Measurements from ENCODE around the gene SLF2. TPM values are rescaled to one million over a fixed set of nuclear protein-coding genes. Genes with fewer than 3 reads are reported as not detected.
A peak's percentile ranks its signal among the peaks of the same experiment; 100 is the strongest.

Gene SLF2
- 19.7 and 22.2 TPM in 2 replicates for total RNA-seq

DNA sequence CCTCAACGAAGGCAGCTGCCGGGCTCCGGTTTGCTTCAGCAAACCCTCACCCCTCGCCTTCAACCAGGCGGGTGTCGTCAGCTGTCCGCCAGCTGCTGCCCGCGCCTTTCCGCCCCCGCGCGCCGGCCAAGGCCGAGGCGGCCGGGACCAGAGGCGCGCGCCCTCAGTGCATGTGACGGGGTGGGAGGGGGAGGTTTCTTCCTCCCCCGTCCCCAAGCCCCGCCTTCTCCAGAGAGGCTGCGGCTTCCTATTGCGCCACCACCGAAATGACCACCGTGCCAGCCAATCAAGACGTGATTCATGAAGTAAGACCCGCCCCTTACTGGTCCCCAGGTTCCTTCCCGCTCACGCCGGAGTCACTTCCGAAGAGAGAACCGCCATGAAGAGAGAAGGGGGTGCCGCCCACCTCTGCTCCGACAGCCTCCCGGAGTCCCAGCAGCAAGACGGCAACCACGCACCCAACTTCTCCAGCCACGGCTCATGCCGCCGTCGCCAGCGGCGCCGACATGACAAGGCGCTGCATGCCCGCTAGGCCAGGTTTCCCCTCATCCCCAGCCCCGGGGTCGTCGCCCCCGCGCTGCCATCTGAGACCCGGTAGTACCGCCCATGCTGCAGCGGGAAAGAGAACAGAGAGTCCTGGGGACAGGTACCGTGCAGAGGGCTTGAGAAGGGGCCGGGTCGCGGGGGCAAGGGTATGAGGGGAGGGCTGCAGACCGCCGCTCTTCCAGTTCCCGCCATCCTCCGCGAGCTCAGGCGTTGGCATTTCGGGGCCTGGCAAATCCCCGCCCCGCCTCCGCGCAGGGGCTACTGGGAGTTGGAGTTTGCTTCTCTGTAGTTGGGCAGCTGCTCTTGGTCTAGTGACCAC lies at the start of gene SLF2:
TSS of gene SLF2 (plus strand) at position 359 of the 865 bp plus-strand sequence. CDS start at position 507, 148 bp downstream.
- DNase-seq (ENCODE audit: low read depth): peak; percentile 89
- no peaks in the 10 kb centered on the region for H3K27me3 ChIP-seq (ENCODE audit: control insufficient read depth, insufficient read depth, low read length)
- no peaks in the 10 kb centered on the region for H3K36me3 ChIP-seq (ENCODE audit: control insufficient read depth, insufficient read depth, low read length)
- TF ChIP-seq, protein P1, sequence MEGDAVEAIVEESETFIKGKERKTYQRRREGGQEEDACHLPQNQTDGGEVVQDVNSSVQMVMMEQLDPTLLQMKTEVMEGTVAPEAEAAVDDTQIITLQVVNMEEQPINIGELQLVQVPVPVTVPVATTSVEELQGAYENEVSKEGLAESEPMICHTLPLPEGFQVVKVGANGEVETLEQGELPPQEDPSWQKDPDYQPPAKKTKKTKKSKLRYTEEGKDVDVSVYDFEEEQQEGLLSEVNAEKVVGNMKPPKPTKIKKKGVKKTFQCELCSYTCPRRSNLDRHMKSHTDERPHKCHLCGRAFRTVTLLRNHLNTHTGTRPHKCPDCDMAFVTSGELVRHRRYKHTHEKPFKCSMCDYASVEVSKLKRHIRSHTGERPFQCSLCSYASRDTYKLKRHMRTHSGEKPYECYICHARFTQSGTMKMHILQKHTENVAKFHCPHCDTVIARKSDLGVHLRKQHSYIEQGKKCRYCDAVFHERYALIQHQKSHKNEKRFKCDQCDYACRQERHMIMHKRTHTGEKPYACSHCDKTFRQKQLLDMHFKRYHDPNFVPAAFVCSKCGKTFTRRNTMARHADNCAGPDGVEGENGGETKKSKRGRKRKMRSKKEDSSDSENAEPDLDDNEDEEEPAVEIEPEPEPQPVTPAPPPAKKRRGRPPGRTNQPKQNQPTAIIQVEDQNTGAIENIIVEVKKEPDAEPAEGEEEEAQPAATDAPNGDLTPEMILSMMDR (IDR thresholded peaks at IDR 0.05; ENCODE audit: insufficient read depth, low read length, poor library complexity, severe bottlenecking): no peak
- peak within 1 kb of the TSS; percentile 100 for H3K4me3 ChIP-seq (ENCODE audit: low read depth, low read length)

DNA sequence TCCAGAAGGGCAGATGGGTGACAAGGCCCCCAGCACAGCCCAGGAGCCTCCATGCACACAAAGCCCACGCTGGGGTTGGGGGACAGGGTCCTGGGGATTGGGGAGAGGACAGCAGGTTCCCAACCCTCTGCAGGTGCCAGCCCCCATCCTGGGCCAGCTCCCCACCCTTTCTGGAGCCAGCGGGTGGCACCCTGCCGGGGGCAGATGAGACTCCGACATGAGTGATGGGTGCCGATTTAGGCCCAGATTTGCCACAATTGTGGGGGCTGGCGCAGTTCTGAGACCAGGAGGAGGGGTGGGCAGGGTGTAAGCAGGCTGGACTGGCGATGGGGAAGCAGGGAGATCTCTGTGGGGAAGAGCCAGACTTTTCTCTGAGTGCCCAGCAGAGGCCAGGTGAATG lies 49.3 kb upstream of the SLF2 start:
- Histone ChIP-seq H3K4me3 (ENCODE audit: low read depth, low read length) (no peak overlapping the region), H3K27me3 (ENCODE audit: control insufficient read depth, insufficient read depth, low read length) (peaks cover 41% of the 10 kb centered on the region), H3K36me3 (ENCODE audit: control insufficient read depth, insufficient read depth, low read length) (no peaks in the 10 kb centered on the region)
- TF ChIP-seq, protein P1 (IDR thresholded peaks at IDR 0.05; ENCODE audit: insufficient read depth, low read length, poor library complexity, severe bottlenecking): no peak
- DNase-seq (ENCODE audit: low read depth): no peak

- Histone ChIP-seq H3K4me3 (ENCODE audit: low read depth, low read length) (no peak overlapping the region), H3K36me3 (ENCODE audit: control insufficient read depth, insufficient read depth, low read length) (no peaks in the 10 kb centered on the region), H3K27me3 (ENCODE audit: control insufficient read depth, insufficient read depth, low read length) (peaks cover 33% of the 10 kb centered on the region)
- TF ChIP-seq, protein P1 (IDR thresholded peaks at IDR 0.05; ENCODE audit: insufficient read depth, low read length, poor library complexity, severe bottlenecking): no peak
- no peak for DNase-seq (ENCODE audit: low read depth)
These were observed 48.5 kb upstream of the SLF2 start for GRCh38 chr10:100864036-100864885.

DNA sequence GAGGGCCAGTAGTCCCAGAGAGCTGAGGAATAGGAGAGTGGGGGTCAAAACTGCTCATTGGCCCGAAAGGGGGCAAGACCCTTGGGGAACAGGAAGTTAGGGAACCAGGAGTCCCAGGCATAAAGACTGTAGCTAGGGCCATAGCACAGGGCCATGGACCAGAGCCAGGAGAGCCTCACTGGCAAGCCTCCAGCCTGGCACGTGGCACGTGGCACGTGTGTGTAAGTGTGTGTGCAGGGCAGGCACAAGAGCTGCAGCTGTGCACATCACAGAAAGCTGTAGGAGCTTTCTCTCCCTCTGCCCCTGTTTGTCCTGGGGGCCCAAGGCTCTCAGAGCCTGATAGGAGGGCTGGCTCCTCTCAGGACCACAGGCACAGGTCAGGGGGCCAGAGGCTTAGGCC lies 47.8 kb upstream of the SLF2 start:
- Histone ChIP-seq H3K4me3 (ENCODE audit: low read depth, low read length) (no peak overlapping the region), H3K36me3 (ENCODE audit: control insufficient read depth, insufficient read depth, low read length) (no peaks in the 10 kb centered on the region), H3K27me3 (ENCODE audit: control insufficient read depth, insufficient read depth, low read length) (peaks cover 28% of the 10 kb centered on the region)
- no peak for DNase-seq (ENCODE audit: low read depth)
- TF ChIP-seq, protein P1 (IDR thresholded peaks at IDR 0.05; ENCODE audit: insufficient read depth, low read length, poor library complexity, severe bottlenecking): no peak

- Histone ChIP-seq H3K36me3 (ENCODE audit: control insufficient read depth, insufficient read depth, low read length) (no peaks in the 10 kb centered on the region), H3K27me3 (ENCODE audit: control insufficient read depth, insufficient read depth, low read length) (peaks cover 22% of the 10 kb centered on the region), H3K4me3 (ENCODE audit: low read depth, low read length) (no peak overlapping the region)
- TF ChIP-seq, protein P1 (IDR thresholded peaks at IDR 0.05; ENCODE audit: insufficient read depth, low read length, poor library complexity, severe bottlenecking): no peak
- no peak for DNase-seq (ENCODE audit: low read depth)
These were observed 46.8 kb upstream of the SLF2 start for GRCh38 chr10:100866010-100866409.

All from kidney epithelial cell (primary cell).